Measurements from ENCODE around the gene ZBTB7C. TPM values are rescaled to one million over a fixed set of nuclear protein-coding genes. Genes with fewer than 3 reads are reported as not detected.

The ZBTB7C gene
- total and polyA plus RNA-seq, 9 donors = 1.5 to 26.6 (median 15.7) TPM

DNA sequence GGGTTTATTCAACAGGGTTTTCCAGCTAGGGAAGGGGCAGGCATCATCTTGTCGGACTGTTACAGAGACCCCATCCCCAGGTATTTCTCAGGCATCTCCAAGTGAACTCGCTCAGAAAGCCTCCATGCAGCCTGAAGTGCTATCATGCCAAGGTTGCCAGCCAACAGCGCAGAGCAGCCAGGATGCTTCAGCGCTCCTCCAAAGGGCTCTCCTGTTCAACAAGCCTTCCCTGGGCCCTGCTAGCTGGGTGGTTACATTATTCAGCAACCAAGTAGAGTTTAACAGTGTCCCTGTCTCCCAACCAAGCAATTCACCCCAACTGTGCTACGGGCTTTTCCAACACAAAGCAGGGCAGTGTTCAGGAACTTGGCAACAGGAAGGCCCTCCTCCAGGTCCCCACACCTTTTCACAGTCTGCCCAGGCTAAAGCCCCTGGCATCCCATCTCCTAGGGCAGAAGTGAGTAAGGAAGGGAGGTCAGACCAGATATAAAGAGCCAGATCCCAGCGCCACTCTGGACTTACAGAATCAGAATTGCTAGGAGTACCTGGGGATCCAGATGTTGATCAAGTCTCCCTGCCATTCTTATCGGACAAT, 52.9 kb downstream of the ZBTB7C start:
- Histone ChIP-seq H3K4me1 (ENCODE audit: insufficient read depth) (peaks cover 3% of the 10 kb centered on the region), H3K9me3 (no peaks in the 10 kb centered on the region), H3K27me3 (no peaks in the 10 kb centered on the region), H3K36me3 (no peaks in the 10 kb centered on the region), H3K4me3 (no peak overlapping the region), H3K27ac (no peak overlapping the region)
- 92 to 96% (median 95%) methylated on average over 7 of the region's 7 CpGs for WGBS, 3 donors
- TF ChIP-seq POLR2A (IDR thresholded peaks at IDR 0.05) = no peak
- TF ChIP-seq, protein P1, sequence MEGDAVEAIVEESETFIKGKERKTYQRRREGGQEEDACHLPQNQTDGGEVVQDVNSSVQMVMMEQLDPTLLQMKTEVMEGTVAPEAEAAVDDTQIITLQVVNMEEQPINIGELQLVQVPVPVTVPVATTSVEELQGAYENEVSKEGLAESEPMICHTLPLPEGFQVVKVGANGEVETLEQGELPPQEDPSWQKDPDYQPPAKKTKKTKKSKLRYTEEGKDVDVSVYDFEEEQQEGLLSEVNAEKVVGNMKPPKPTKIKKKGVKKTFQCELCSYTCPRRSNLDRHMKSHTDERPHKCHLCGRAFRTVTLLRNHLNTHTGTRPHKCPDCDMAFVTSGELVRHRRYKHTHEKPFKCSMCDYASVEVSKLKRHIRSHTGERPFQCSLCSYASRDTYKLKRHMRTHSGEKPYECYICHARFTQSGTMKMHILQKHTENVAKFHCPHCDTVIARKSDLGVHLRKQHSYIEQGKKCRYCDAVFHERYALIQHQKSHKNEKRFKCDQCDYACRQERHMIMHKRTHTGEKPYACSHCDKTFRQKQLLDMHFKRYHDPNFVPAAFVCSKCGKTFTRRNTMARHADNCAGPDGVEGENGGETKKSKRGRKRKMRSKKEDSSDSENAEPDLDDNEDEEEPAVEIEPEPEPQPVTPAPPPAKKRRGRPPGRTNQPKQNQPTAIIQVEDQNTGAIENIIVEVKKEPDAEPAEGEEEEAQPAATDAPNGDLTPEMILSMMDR (IDR thresholded peaks at IDR 0.05) = no peak
- no peak for TF ChIP-seq EP300 (IDR thresholded peaks at IDR 0.05)
- intact Hi-C loops (cut with DNase I) = no loop called here
- no peak for DNase-seq

DNA sequence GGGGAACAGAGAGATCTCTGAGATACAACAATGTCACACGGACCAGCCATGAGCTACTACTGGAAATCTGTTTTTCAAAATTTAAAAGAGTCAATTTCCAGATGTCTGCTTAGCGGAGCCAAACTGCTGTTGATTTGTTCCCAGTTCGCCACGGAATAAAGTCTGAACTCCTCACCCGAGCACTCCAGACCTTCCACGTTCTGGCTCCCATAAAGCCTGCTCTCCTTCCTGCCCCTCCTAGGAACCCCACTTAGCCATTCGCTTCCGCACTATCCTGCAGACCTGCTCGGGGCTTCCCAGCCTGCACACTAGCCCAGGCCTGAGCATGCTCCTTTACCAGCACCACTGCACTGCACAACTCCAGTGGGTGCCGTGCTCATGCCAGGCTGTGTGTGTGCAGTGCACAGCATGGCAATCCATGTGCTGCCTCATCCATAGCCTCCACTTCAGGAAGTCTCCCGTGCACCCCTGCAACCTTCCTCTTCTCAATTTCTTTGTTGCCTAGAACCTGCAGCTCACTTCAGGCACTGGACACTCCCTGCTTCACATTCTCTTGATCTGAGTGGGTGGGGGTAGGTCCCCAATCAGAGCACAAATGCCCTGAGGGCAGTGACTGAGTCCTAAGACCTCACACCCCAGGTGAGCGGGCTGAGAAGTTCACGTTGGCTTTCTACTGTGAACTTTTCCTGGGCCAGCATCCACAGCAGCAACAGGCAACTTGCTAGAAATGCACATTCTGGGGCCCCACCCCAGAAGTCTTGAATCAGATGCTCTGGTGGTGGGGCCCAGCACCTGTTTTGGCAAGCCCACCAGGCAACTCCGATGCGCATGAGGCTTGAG, 53.7 kb downstream of the ZBTB7C start:
- TF ChIP-seq EP300 (IDR thresholded peaks at IDR 0.05) (no peak), POLR2A (IDR thresholded peaks at IDR 0.05) (no peak)
- 56% methylated on average over 15 of the region's 15 CpGs for WGBS, 3 donors
- intact Hi-C loops (cut with DNase I) = no loop called here
- Histone ChIP-seq H3K9me3 (no peaks in the 10 kb centered on the region), H3K27me3 (no peaks in the 10 kb centered on the region), H3K27ac (no peak overlapping the region), H3K4me1 (ENCODE audit: insufficient read depth) (peaks cover 3% of the 10 kb centered on the region), H3K4me3 (no peak overlapping the region), H3K36me3 (no peaks in the 10 kb centered on the region)
- DNase-seq = peak in 1 of 5 donors; percentile 5

- TF ChIP-seq POLR2A (IDR thresholded peaks at IDR 0.05) (no peak), EP300 (IDR thresholded peaks at IDR 0.05) (no peak)
- TF ChIP-seq, protein P1 (IDR thresholded peaks at IDR 0.05) = no peak
- no peaks in the 10 kb centered on the region for H3K27me3 ChIP-seq
- WGBS, 3 donors = 76 to 84% (median 79%) methylated on average over 4 of the region's 4 CpGs
- no peak overlapping the region for H3K27ac ChIP-seq
- no peaks in the 10 kb centered on the region for H3K9me3 ChIP-seq
- no peaks in the 10 kb centered on the region for H3K36me3 ChIP-seq
- no peak for DNase-seq
- H3K4me3 ChIP-seq = no peak overlapping the region
- peaks cover 3% of the 10 kb centered on the region for H3K4me1 ChIP-seq (ENCODE audit: insufficient read depth)
- intact Hi-C loops (cut with DNase I) = no loop called here
Measured at GRCh38 chr18:48354746-48355260, 54.4 kb downstream of the ZBTB7C start.

GRCh38 chr18:48352051-48352755, 57.0 kb downstream of the ZBTB7C start:
- H3K4me3 ChIP-seq = no peak overlapping the region
- no peaks in the 10 kb centered on the region for H3K9me3 ChIP-seq
- 93 to 100% (median 97%) methylated on average over 4 of the region's 4 CpGs for WGBS, 3 donors
- H3K27ac ChIP-seq = no peak overlapping the region
- H3K36me3 ChIP-seq = no peaks in the 10 kb centered on the region
- intact Hi-C loops (cut with DNase I) = no loop called here
- DNase-seq = no peak
- H3K4me1 ChIP-seq (ENCODE audit: insufficient read depth) = peaks cover 3% of the 10 kb centered on the region
- TF ChIP-seq POLR2A (IDR thresholded peaks at IDR 0.05) = no peak
- TF ChIP-seq EP300 (IDR thresholded peaks at IDR 0.05) = no peak
- TF ChIP-seq, protein P1 (IDR thresholded peaks at IDR 0.05) = no peak
- no peaks in the 10 kb centered on the region for H3K27me3 ChIP-seq
